OCI-M1 (cell line): ENCODE results near the gene MDP1.
"Not testable (repeated sequence)": the region's sequence is repeated elsewhere in the genome, so short reads cannot be mapped to it uniquely, and the experiment has no call there.

Experiments used
- DNase-seq: peaks from one replicate; lab custom pipeline; 2025; lab: John Stamatoyannopoulos, UW

MDP1 gene

GRCh38 chr14:24231263-24232120 is 15.6 kb upstream of the MDP1 start:
- DNase-seq: peak; percentile 10

DNA sequence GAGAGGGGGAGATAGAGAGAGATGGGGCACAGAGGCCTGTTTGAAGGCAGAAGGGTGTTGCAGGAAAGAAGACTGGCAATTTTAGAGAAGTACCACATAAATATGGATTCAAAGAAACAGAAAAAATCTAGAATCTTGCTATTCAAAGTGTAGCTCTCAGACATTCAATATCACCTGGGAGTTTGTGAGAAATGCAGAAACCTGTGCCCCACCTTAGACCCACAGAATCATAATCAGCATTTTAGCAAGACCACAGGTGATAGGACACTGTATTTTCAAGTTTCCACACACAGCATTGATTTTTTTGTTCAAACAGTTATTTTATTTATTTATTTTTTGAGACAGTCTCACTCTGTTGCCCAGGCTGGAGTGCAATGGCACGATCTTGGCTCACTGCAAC is 13.0 kb upstream of the MDP1 start:
- DNase-seq: no peak

- DNase-seq: no peak
Observed at GRCh38 chr14:24226473-24226872, 10.6 kb upstream of the MDP1 start.

- no peak for DNase-seq
Observed at GRCh38 chr14:24224618-24225071, 8.8 kb upstream of the MDP1 start.

DNA sequence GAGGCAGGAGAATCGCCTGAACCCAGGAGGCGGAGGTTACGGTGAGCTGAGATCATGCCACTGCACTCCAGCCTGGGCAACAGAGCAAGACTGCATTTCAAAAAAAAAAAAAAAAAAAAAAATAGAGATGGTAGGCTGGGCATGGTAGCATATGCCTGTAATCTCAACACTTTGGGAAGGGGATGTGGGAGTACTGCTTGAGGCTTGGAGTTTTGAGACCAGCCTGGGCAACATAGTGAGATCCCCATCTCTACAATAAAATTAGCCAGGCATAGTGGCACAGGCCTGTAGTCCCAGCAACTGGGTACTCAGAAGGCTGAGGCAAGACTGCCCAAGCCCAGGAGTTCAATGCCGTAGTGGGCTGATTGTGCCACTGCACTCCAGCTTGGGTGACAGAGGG is 7.1 kb upstream of the MDP1 start:
- DNase-seq: not testable (repeated sequence)

GRCh38 chr14:24219521-24219920 is 3.7 kb upstream of the MDP1 start:
- no peak for DNase-seq

- DNase-seq: no peak
Observed at GRCh38 chr14:24219080-24219479, 3.2 kb upstream of the MDP1 start.

GRCh38 chr14:24216876-24217275 is 1.0 kb upstream of the MDP1 start:
- DNase-seq: not testable (repeated sequence)

- DNase-seq: no peak
Observed at GRCh38 chr14:24216345-24216699, 456 bp upstream of the MDP1 start.

- no peak for DNase-seq
Observed at GRCh38 chr14:24213866-24214662, 1.8 kb downstream of the MDP1 start.

- peak; percentile 97 for DNase-seq
Observed at GRCh38 chr14:24212924-24213865, 2.7 kb downstream of the MDP1 start, which contains the start of gene CHMP4A. Gene CHMP4A, minus strand, starts transcription at chr14:24213488. Its CDS starts 49 bp downstream, at chr14:24213439.

- no peak for DNase-seq
Observed at GRCh38 chr14:24211311-24211710, 4.6 kb downstream of the MDP1 start.

GRCh38 chr14:24207625-24208024 is 8.2 kb downstream of the MDP1 start:
- DNase-seq: peak; percentile 3

DNA sequence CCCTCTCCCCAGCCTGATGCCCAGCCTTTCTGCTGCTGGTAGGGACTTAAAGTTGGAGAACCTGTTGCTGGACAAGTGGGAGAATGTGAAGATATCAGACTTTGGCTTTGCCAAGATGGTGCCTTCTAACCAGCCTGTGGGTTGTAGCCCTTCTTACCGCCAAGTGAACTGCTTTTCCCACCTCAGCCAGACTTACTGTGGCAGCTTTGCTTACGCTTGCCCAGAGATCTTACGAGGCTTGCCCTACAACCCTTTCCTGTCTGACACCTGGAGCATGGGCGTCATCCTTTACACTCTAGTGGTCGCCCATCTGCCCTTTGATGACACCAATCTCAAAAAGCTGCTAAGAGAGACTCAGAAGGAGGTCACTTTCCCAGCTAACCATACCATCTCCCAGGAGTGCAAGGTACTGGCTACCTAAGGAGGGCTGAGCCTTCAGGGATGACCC is 8.7 kb downstream of the MDP1 start:
- DNase-seq: no peak

GRCh38 chr14:24206260-24207103 is 9.4 kb downstream of the MDP1 start:
- no peak for DNase-seq

DNA sequence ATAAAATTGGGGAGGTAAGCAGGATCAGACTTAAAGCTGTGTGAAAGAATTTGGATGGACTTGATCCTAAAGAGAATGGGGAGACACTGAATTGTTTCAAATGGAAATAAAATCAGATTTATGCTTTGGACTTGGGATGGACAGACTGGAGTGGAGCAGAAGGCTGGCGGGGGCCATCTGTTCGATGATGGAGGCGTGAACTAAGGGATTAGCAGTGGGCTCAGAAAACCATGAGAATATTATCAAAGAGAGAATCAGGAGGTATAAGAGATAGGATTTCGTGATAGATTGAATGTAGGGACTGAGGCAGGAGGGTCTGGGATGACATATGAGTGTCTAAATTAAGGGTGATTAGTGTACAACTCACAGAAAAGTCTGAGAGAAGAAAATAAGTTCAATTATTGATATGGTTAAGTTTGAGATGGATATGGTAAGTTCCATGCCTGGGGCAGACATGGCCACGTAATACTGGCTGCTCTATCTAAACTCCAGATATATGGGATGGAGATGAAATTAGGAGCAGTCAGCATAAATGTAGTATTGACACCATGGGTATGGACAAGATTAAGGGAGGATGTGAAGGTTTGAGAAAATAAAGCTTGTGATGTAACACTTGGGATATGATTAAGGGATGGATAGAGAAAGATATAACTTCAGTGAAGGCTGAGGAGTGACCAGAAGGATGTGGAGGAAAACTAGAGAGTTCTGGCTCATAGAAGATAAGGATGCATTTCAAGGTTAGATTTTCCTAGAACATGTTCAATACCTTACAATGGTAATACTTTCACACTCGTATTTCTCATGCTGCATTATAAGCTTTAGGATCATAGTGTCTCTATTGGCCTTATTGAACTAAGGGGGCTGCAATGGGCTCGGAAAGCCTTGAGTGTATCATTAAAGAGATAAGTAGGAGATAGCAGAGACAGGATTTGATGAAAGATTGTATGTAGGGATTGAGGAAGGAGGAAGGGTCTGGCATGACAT is 11.4 kb downstream of the MDP1 start:
- DNase-seq: no peak

GRCh38 chr14:24203249-24203886 is 12.5 kb downstream of the MDP1 start:
- DNase-seq: not testable (repeated sequence)

DNA sequence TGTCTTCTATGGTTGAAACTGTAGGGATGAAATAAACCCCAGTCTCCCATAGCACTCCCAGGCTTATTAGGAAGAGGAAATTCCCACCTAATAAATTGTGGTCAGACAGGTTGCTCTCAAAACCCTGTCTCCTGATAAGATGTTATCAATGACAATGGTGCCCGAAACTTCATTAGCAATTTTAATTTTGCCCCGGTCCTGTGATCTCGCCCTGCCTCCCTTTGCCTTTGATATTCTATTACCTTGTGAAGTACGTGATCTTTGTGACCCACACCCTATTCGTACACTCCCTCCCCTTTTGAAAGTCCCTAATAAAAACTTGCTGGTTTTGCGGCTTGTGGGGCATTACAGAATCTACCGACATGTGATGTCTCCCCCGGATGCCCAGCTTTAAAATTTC is 13.3 kb downstream of the MDP1 start:
- DNase-seq: not testable (repeated sequence)
